WTC11 (cell line): ENCODE data around the gene NOL4L. TPM values are rescaled to one million over a fixed set of nuclear protein-coding genes. Genes with fewer than 3 reads are reported as not detected.

ENCODE experiments used
- ATAC-seq: fragments of 200-7000 bp; cut with Tn5 transposase; 2 replicates; pipeline ENCODE4 v1.10.0; 2021; ENCODE audit warnings: mild to moderate bottlenecking, moderate library complexity
- CTCF ChIA-PET: fragments of 300-600 bp; sonication (Branson Sonifier 250); formaldehyde crosslinking; loops from one replicate; lab custom pipeline; 2021; ENCODE audit warnings: antibody characterized with exemption; lab: Charles Lee
- POLR2A ChIA-PET: fragments of 350-600 bp; sonication (Branson Sonifier 250); formaldehyde crosslinking; loops from one replicate; lab custom pipeline; 2021; ENCODE audit warnings: antibody characterized with exemption; lab: Charles Lee
- DNase-seq: peaks from one replicate; pipeline ENCODE4 v3.0.0; 2021; ENCODE audit warnings: low spot score
- H3K27ac Mint-ChIP-seq: 2 replicates; pipeline ENCODE4 v1.8.0; 2021; ENCODE audit warnings: mixed read lengths
- H3K27me3 Mint-ChIP-seq: 2 replicates; pipeline ENCODE4 v1.8.0; 2021; ENCODE audit warnings: low read depth, mild to moderate bottlenecking, moderate library complexity, mixed read lengths
- H3K36me3 Mint-ChIP-seq: 2 replicates; pipeline ENCODE4 v1.8.0; 2021; ENCODE audit warnings: mixed read lengths
- H3K4me1 Mint-ChIP-seq: 2 replicates; pipeline ENCODE4 v1.8.0; 2022; ENCODE audit warnings: mixed read lengths
- H3K4me3 Mint-ChIP-seq: 2 replicates; pipeline ENCODE4 v1.8.0; 2021; ENCODE audit warnings: mild to moderate bottlenecking, moderate library complexity, mixed read lengths
- H3K9me3 Mint-ChIP-seq: 2 replicates; pipeline ENCODE4 v1.8.0; 2021; ENCODE audit warnings: mixed read lengths
- ELF4 ChIP-seq: sonication (generic); formaldehyde crosslinking; IDR thresholded peaks from 2 replicates; pipeline ENCODE4 v1.8.1; 2022; ENCODE audit warnings: low read depth, mild to moderate bottlenecking, moderate library complexity, missing genetic modification reagents
- ESRRA ChIP-seq: sonication (generic); formaldehyde crosslinking; IDR thresholded peaks from 2 replicates; pipeline ENCODE4 v1.8.1; 2022; ENCODE audit warnings: mild to moderate bottlenecking, missing genetic modification reagents, borderline replicate concordance
- FOXK1 ChIP-seq: sonication (generic); formaldehyde crosslinking; IDR thresholded peaks from 2 replicates; pipeline ENCODE4 v1.8.0; 2022; ENCODE audit warnings: mild to moderate bottlenecking, moderate library complexity, missing genetic modification reagents
- IRF2 ChIP-seq: sonication (generic); formaldehyde crosslinking; IDR thresholded peaks from 2 replicates; pipeline ENCODE4 v1.8.0; 2022; ENCODE audit warnings: low read depth, missing genetic modification reagents, borderline replicate concordance
- JAZF1 ChIP-seq: fragments of 250-450 bp; sonication (Bioruptor Pico); IDR thresholded peaks from 2 replicates; pipeline ENCODE4 v1.9.0; 2021; ENCODE audit warnings: moderate library complexity, mild to moderate bottlenecking, inconsistent platforms
- JUN ChIP-seq: sonication (generic); formaldehyde crosslinking; IDR thresholded peaks from 2 replicates; pipeline ENCODE4 v1.8.0; 2023; ENCODE audit warnings: mild to moderate bottlenecking, missing genetic modification reagents
- ZBTB21 ChIP-seq: sonication (generic); formaldehyde crosslinking; IDR thresholded peaks from 2 replicates; pipeline ENCODE4 v1.8.1; 2023; ENCODE audit warnings: mild to moderate bottlenecking, missing genetic modification reagents, borderline replicate concordance
- ZNF219 ChIP-seq: sonication (generic); formaldehyde crosslinking; IDR thresholded peaks from 2 replicates; pipeline ENCODE4 v1.8.0; 2023; ENCODE audit warnings: missing genetic modification reagents, mild to moderate bottlenecking, borderline replicate concordance
- total RNA-seq: library from RNA; stranded (reverse); gene quantifications from 3 replicates; pipeline ENCODE4 v1.2.3, GENCODE V29; 2021
- TF ChIP-seq, protein P1 (sequence below): fragments of 250-450 bp; sonication (Bioruptor Pico); conservative IDR thresholded peaks from 2 replicates; pipeline ENCODE4 v1.9.0; 2021; ENCODE audit warnings: mild to moderate bottlenecking
- TF ChIP-seq, protein P2 (sequence below): fragments of 250-450 bp; sonication (Bioruptor Pico); IDR thresholded peaks from 2 replicates; pipeline ENCODE4 v1.9.0; 2021; ENCODE audit warnings: moderate library complexity, mild to moderate bottlenecking, inconsistent platforms, borderline replicate concordance
- TF ChIP-seq, protein P3 (sequence below): fragments of 250-450 bp; sonication (Bioruptor Pico); IDR thresholded peaks from 2 replicates; pipeline ENCODE4 v1.8.0; 2021; ENCODE audit warnings: mild to moderate bottlenecking
- TF ChIP-seq, protein P4 (sequence below): sonication (generic); formaldehyde crosslinking; IDR thresholded peaks from 2 replicates; pipeline ENCODE4 v1.8.0; 2023; ENCODE audit warnings: missing genetic modification reagents
- TF ChIP-seq, protein P5 (sequence below): fragments of 250-450 bp; sonication (Bioruptor Pico); IDR thresholded peaks from 2 replicates; pipeline ENCODE4 v1.9.0; 2021; ENCODE audit warnings: mild to moderate bottlenecking, borderline replicate concordance
- TF ChIP-seq, protein P6 (sequence below): sonication (generic); formaldehyde crosslinking; conservative IDR thresholded peaks from 2 replicates; pipeline ENCODE4 v1.8.1; 2022; ENCODE audit warnings: mild to moderate bottlenecking, missing genetic modification reagents
- TF ChIP-seq, protein P7 (sequence below): sonication (generic); formaldehyde crosslinking; IDR thresholded peaks from 2 replicates; pipeline ENCODE4 v1.8.1; 2023; ENCODE audit warnings: mild to moderate bottlenecking, missing genetic modification reagents, moderate library complexity
- TF ChIP-seq, protein P8 (sequence below): sonication (generic); formaldehyde crosslinking; IDR thresholded peaks from 2 replicates; pipeline ENCODE4 v1.8.1; 2022; ENCODE audit warnings: missing genetic modification reagents, borderline replicate concordance

The NOL4L gene
- total RNA-seq, 1 experiment from 2014 or later = 29.0 TPM

DNA sequence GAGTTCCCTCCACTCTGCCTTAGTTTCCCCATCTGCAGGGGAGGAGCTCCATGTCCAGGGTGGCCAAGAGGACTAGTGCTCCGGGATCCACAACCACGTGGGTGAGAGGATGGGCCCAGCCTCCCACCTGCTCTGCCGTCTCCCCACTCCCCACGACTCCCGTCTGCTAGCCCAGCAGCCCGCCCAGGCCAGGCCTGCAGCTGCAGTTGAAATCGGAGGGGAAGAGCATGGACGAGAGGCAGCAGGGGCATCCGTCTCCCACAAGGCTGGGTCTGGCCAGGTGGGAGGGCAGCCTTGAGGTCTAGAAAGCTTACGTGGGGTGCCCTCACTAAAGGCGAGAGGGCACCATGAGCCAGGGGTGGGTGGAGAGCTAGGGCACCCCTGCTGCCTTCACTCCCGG lies 8.6 kb downstream of the NOL4L start (continued):
- TF ChIP-seq ESRRA (CRISPR knock-in tag) (no peak), ELF4 (no peak)
- TF ChIP-seq, protein P1, sequence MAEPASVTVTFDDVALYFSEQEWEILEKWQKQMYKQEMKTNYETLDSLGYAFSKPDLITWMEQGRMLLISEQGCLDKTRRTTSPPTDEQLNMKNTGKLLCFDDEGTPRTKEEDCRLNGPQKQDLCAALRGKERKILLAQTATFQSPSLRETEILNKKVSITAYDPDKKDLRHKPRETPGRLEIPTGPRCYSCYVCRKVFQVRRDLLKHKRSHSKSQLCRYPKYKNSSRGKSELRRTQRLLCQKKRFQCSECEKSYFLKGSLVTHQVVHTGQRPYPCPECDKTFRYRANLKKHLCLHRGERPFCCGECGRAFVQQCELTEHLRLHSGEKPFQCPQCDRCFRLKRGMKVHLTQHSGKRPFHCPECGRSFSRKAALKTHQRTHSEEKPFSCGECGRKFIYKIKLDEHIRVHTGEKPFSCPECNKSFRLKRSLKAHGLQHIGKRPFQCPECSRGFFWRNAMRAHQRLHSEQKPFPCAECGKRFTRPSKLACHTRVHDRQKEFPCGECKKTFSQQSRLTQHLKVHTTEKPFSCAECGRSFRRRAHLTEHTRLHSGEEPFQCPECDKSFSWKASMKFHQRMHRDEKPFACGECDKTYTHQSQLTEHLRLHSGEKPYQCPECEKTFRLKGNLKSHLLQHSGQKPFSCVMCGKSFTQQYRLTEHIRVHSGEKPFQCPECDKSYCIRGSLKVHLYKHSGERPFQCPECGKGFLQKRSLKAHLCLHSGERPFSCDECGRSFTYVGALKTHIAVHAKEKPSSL (CRISPR knock-in tag) = no peak

DNA sequence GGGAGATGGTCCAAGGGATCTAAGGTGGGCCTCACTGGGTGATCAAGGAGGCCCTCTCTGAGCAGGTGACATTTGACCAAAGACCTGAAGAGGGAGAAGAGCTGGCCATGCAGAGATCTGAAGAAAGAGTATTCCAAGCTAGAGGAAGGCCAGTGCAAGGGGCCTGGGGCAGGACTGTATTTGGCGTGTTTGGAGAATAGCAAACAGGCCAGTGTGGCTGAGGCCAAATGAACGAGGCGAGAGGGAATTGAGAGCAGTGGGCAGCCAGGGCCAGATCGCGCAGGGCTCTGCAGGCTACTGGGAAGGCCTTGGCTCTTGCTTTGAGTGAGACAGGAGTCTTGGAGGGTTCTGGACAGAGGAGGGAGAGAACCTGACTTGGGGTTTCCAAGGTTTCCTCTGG lies 9.3 kb downstream of the NOL4L start:
- TF ChIP-seq, protein P2, sequence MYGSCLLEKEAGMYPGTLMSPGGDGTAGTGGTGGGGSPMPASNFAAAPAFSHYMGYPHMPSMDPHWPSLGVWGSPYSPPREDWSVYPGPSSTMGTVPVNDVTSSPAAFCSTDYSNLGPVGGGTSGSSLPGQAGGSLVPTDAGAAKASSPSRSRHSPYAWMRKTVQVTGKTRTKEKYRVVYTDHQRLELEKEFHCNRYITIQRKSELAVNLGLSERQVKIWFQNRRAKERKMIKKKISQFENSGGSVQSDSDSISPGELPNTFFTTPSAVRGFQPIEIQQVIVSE (CRISPR knock-in tag) = no peak
- TF ChIP-seq, protein P3, sequence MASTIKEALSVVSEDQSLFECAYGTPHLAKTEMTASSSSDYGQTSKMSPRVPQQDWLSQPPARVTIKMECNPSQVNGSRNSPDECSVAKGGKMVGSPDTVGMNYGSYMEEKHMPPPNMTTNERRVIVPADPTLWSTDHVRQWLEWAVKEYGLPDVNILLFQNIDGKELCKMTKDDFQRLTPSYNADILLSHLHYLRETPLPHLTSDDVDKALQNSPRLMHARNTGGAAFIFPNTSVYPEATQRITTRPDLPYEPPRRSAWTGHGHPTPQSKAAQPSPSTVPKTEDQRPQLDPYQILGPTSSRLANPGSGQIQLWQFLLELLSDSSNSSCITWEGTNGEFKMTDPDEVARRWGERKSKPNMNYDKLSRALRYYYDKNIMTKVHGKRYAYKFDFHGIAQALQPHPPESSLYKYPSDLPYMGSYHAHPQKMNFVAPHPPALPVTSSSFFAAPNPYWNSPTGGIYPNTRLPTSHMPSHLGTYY = no peak
- TF ChIP-seq, protein P4, sequence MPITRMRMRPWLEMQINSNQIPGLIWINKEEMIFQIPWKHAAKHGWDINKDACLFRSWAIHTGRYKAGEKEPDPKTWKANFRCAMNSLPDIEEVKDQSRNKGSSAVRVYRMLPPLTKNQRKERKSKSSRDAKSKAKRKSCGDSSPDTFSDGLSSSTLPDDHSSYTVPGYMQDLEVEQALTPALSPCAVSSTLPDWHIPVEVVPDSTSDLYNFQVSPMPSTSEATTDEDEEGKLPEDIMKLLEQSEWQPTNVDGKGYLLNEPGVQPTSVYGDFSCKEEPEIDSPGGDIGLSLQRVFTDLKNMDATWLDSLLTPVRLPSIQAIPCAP (CRISPR knock-in tag) = no peak
- TF ChIP-seq, protein P5, sequence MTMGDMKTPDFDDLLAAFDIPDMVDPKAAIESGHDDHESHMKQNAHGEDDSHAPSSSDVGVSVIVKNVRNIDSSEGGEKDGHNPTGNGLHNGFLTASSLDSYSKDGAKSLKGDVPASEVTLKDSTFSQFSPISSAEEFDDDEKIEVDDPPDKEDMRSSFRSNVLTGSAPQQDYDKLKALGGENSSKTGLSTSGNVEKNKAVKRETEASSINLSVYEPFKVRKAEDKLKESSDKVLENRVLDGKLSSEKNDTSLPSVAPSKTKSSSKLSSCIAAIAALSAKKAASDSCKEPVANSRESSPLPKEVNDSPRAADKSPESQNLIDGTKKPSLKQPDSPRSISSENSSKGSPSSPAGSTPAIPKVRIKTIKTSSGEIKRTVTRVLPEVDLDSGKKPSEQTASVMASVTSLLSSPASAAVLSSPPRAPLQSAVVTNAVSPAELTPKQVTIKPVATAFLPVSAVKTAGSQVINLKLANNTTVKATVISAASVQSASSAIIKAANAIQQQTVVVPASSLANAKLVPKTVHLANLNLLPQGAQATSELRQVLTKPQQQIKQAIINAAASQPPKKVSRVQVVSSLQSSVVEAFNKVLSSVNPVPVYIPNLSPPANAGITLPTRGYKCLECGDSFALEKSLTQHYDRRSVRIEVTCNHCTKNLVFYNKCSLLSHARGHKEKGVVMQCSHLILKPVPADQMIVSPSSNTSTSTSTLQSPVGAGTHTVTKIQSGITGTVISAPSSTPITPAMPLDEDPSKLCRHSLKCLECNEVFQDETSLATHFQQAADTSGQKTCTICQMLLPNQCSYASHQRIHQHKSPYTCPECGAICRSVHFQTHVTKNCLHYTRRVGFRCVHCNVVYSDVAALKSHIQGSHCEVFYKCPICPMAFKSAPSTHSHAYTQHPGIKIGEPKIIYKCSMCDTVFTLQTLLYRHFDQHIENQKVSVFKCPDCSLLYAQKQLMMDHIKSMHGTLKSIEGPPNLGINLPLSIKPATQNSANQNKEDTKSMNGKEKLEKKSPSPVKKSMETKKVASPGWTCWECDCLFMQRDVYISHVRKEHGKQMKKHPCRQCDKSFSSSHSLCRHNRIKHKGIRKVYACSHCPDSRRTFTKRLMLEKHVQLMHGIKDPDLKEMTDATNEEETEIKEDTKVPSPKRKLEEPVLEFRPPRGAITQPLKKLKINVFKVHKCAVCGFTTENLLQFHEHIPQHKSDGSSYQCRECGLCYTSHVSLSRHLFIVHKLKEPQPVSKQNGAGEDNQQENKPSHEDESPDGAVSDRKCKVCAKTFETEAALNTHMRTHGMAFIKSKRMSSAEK = no peak
- TF ChIP-seq, all 79 proteins: peak for 0
- ATAC-seq = no peak
- H3K4me1 Mint-ChIP-seq = peaks cover 7% of the 10 kb centered on the region
- ChIA-PET CTCF (interaction anchor here (1.5 kb wide), 1 partner anchor 54 kb away, joined by 4 read pairs; no protein-coding TSS in a partner anchor), POLR2A (no interaction called here)
- H3K27ac Mint-ChIP-seq = no peak overlapping the region
- peaks cover 2% of the 10 kb centered on the region for H3K27me3 Mint-ChIP-seq
- H3K4me3 Mint-ChIP-seq = no peak overlapping the region
- DNase-seq = no peak
- no peaks in the 10 kb centered on the region for H3K36me3 Mint-ChIP-seq
- H3K9me3 Mint-ChIP-seq = no peaks in the 10 kb centered on the region

DNA sequence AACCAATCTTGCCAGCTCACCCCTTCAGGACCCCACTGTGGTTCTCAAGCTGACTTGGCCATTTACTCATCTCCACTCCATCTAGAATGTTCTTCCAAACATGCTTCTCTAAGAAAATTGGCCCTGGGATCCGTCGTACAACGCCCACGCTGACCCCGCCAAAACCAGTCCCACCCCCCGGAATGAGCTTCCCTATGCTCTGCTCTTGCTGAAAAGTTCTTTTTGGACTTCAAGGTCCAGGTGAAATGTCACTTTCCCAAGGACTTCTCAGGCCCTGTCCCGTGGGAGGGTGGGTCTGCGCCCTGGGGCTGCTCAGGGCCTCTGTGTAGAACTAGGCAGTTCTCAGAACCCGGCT lies 9.9 kb downstream of the NOL4L start:
- ATAC-seq (no peak), DNase-seq (no peak)
- peaks cover 2% of the 10 kb centered on the region for H3K27me3 Mint-ChIP-seq
- peaks cover 12% of the 10 kb centered on the region for H3K4me1 Mint-ChIP-seq
- CTCF ChIA-PET = no interaction called here
- POLR2A ChIA-PET = no interaction called here
- H3K27ac Mint-ChIP-seq = no peak overlapping the region
- no peaks in the 10 kb centered on the region for H3K9me3 Mint-ChIP-seq
- no peak overlapping the region for H3K4me3 Mint-ChIP-seq
- no peaks in the 10 kb centered on the region for H3K36me3 Mint-ChIP-seq
- TF ChIP-seq JUN (CRISPR knock-in tag) (no peak), ZBTB21 (no peak), FOXK1 (CRISPR knock-in tag) (no peak), ZNF219 (CRISPR knock-in tag) (no peak), IRF2 (CRISPR knock-in tag) (no peak), JAZF1 (no peak)
- TF ChIP-seq, protein P6, sequence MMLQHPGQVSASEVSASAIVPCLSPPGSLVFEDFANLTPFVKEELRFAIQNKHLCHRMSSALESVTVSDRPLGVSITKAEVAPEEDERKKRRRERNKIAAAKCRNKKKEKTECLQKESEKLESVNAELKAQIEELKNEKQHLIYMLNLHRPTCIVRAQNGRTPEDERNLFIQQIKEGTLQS (CRISPR knock-in tag) = no peak
- TF ChIP-seq, protein P7, sequence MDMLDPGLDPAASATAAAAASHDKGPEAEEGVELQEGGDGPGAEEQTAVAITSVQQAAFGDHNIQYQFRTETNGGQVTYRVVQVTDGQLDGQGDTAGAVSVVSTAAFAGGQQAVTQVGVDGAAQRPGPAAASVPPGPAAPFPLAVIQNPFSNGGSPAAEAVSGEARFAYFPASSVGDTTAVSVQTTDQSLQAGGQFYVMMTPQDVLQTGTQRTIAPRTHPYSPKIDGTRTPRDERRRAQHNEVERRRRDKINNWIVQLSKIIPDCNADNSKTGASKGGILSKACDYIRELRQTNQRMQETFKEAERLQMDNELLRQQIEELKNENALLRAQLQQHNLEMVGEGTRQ = no peak
- TF ChIP-seq, protein P8, sequence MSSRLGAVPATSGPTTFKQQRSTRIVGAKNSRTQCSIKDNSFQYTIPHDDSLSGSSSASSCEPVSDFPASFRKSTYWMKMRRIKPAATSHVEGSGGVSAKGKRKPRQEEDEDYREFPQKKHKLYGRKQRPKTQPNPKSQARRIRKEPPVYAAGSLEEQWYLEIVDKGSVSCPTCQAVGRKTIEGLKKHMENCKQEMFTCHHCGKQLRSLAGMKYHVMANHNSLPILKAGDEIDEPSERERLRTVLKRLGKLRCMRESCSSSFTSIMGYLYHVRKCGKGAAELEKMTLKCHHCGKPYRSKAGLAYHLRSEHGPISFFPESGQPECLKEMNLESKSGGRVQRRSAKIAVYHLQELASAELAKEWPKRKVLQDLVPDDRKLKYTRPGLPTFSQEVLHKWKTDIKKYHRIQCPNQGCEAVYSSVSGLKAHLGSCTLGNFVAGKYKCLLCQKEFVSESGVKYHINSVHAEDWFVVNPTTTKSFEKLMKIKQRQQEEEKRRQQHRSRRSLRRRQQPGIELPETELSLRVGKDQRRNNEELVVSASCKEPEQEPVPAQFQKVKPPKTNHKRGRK (CRISPR knock-in tag) = no peak
